GM12891 (cell line): ENCODE measurements around the gene AGMO.

Experiments used
- PAX5 ChIP-seq: IDR thresholded peaks from 2 replicates; pipeline ENCODE4 v1.6.1; 2011; ENCODE audit warnings: low read length, moderate library complexity, mild to moderate bottlenecking; ENCODE audit not compliant: insufficient read depth, severe bottlenecking
- POLR2A ChIP-seq: IDR thresholded peaks from 2 replicates; pipeline ENCODE4 v1.6.1; 2011; ENCODE audit warnings: low read depth, low read length, control low read depth
- POLR2AphosphoS5 ChIP-seq: IDR thresholded peaks from 2 replicates; pipeline ENCODE4 v1.6.1; 2011; ENCODE audit warnings: low read depth, low read length, control low read depth
- POU2F2 ChIP-seq: IDR thresholded peaks from 2 replicates; pipeline ENCODE4 v1.6.1; 2011; ENCODE audit warnings: low read depth, mild to moderate bottlenecking, control low read depth, low read length, moderate library complexity
- SPI1 ChIP-seq: IDR thresholded peaks from 2 replicates; pipeline ENCODE4 v1.6.1; 2011; ENCODE audit warnings: low read depth, low read length, control low read depth
- TAF1 ChIP-seq: IDR thresholded peaks from 2 replicates; pipeline ENCODE4 v1.6.1; 2011; ENCODE audit warnings: low read depth, low read length, control low read depth

DNA sequence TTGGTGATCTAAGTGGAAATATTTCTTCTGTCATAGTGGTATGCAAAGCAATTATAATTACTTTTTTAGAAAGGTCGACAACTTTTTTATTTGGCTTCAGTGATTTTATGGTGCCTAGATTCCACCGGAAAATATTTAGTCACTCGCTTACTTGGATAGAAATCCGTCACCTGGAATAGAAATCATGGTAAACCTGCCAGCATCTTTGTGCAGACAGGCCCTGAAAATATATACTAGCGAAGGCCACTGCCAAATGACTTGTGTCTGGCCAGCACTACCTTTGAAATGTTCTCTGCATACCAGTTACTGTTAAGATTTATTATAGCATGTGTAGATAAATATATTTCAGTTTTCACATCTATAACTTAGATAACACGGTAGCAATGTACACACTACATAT, 226.4 kb downstream of the AGMO start:
- TF ChIP-seq POLR2A (no peak), POLR2AphosphoS5 (no peak), TAF1 (no peak), PAX5 (no peak), SPI1 (no peak), POU2F2 (no peak)
